ENCODE data around the gene GABRB1.

GABRB1 gene

GRCh38 chr4:46999566-46999965 lies 31.8 kb upstream of the GABRB1 start:
- no peak overlapping the region for H3K4me3 ChIP-seq (ENCODE audit: low read length)
- no peak for DNase-seq (ENCODE audit: low read depth)
- no peak for TF ChIP-seq CTCF (conservative IDR thresholded peaks at IDR 0.05; ENCODE audit: low read length)

GRCh38 chr4:47000406-47000805 lies 31.0 kb upstream of the GABRB1 start:
- TF ChIP-seq CTCF (conservative IDR thresholded peaks at IDR 0.05; ENCODE audit: low read length): no peak
- DNase-seq (ENCODE audit: low read depth): no peak
- no peak overlapping the region for H3K4me3 ChIP-seq (ENCODE audit: low read length)

GRCh38 chr4:47002580-47002979 lies 28.8 kb upstream of the GABRB1 start:
- H3K4me3 ChIP-seq (ENCODE audit: low read length): no peak overlapping the region
- TF ChIP-seq CTCF (conservative IDR thresholded peaks at IDR 0.05; ENCODE audit: low read length): no peak
- DNase-seq (ENCODE audit: low read depth): no peak

- no peak overlapping the region for H3K4me3 ChIP-seq (ENCODE audit: low read length)
- no peak for TF ChIP-seq CTCF (conservative IDR thresholded peaks at IDR 0.05; ENCODE audit: low read length)
- no peak for DNase-seq (ENCODE audit: low read depth)
These were observed 20.9 kb upstream of the GABRB1 start for GRCh38 chr4:47010347-47010911.

GRCh38 chr4:47010912-47011446 lies 20.4 kb upstream of the GABRB1 start:
- DNase-seq (ENCODE audit: low read depth): no peak
- H3K4me3 ChIP-seq (ENCODE audit: low read length): no peak overlapping the region

GRCh38 chr4:47012676-47013075 lies 18.7 kb upstream of the GABRB1 start:
- H3K4me3 ChIP-seq (ENCODE audit: low read length): no peak overlapping the region
- no peak for DNase-seq (ENCODE audit: low read depth)
- no peak for TF ChIP-seq CTCF (conservative IDR thresholded peaks at IDR 0.05; ENCODE audit: low read length)

More at GRCh38 chr4:47010912-47011446, 20.4 kb upstream of the GABRB1 start:
- no peak for TF ChIP-seq CTCF (conservative IDR thresholded peaks at IDR 0.05; ENCODE audit: low read length)

GRCh38 chr4:47013373-47013772 lies 18.0 kb upstream of the GABRB1 start:
- no peak overlapping the region for H3K4me3 ChIP-seq (ENCODE audit: low read length)
- no peak for TF ChIP-seq CTCF (conservative IDR thresholded peaks at IDR 0.05; ENCODE audit: low read length)
- no peak for DNase-seq (ENCODE audit: low read depth)
